Smooth muscle cell (in vitro differentiated cells): ENCODE measurements around the gene SLC35B1. TPM values are rescaled to one million over a fixed set of nuclear protein-coding genes. Genes with fewer than 3 reads are reported as not detected.

ENCODE experiments used
- DNase-seq: peaks from one replicate; lab custom pipeline; 2025; ENCODE audit not compliant: unreplicated experiment; lab: John Stamatoyannopoulos, UW
- H2AFZ ChIP-seq: fragments of 200-600 bp; sonication (generic); 2 replicates; pipeline ENCODE4 v1.6.0; 2016; ENCODE audit warnings: antibody characterized with exemption, low read depth, mild to moderate bottlenecking
- H3F3A ChIP-seq: fragments of 200-600 bp; sonication (generic); 2 replicates; pipeline ENCODE4 v1.6.0; 2017; ENCODE audit warnings: antibody characterized with exemption, low read depth
- H3K27ac ChIP-seq: fragments of 200-600 bp; sonication (generic); 2 replicates; pipeline ENCODE4 v1.5.1; 2016; ENCODE audit warnings: low read depth, mild to moderate bottlenecking
- H3K27me3 ChIP-seq: fragments of 200-600 bp; sonication (generic); 2 replicates; pipeline ENCODE4 v1.6.1; 2016; ENCODE audit warnings: low read depth, mild to moderate bottlenecking
- H3K36me3 ChIP-seq: fragments of 200-600 bp; sonication (generic); 2 replicates; pipeline ENCODE4 v1.5.1; 2016; ENCODE audit warnings: low read depth
- H3K4me1 ChIP-seq: fragments of 200-600 bp; sonication (generic); 2 replicates; pipeline ENCODE4 v1.5.1; 2016; ENCODE audit warnings: low read depth
- H3K4me2 ChIP-seq: fragments of 200-600 bp; sonication (generic); 2 replicates; pipeline ENCODE4 v1.6.0; 2016; ENCODE audit warnings: mild to moderate bottlenecking
- H3K4me3 ChIP-seq: fragments of 200-600 bp; sonication (generic); 2 replicates; pipeline ENCODE4 v1.5.1; 2016; ENCODE audit warnings: mild to moderate bottlenecking
- H3K79me2 ChIP-seq: fragments of 200-600 bp; sonication (generic); 2 replicates; pipeline ENCODE4 v1.6.0; 2016; ENCODE audit warnings: low read depth, mild to moderate bottlenecking
- H3K9ac ChIP-seq: fragments of 200-600 bp; sonication (generic); 2 replicates; pipeline ENCODE4 v1.6.0; 2016; ENCODE audit warnings: low read depth
- H3K9me3 ChIP-seq: fragments of 200-600 bp; sonication (generic); replicated peaks from 2 replicates; pipeline ENCODE4 v1.5.1; 2016; ENCODE audit warnings: low read depth
- H4K20me1 ChIP-seq: fragments of 200-600 bp; sonication (generic); 2 replicates; pipeline ENCODE4 v1.6.0; 2016; ENCODE audit warnings: low read depth
- CTCF ChIP-seq: fragments of 200-600 bp; sonication (generic); IDR thresholded peaks from 2 replicates; pipeline ENCODE4 v1.5.1; 2017; ENCODE audit warnings: borderline replicate concordance, mild to moderate bottlenecking, antibody characterized with exemption; ENCODE audit not compliant: insufficient read depth, poor library complexity, severe bottlenecking
- WGBS: methylation state at CpG from one replicate; pipeline ENCODE4 v1.1.7; 2016; ENCODE audit warnings: low lambda C conversion rate; 5-methylcytosine and 5-hydroxymethylcytosine counted together
- polyA plus RNA-seq: library from polyadenylated mRNA; unstranded; fragments of >200 nt; fragmentation: Nextera tagmentation; extraction: Ambion mirVana; gene quantifications from 2 replicates; pipeline ENCODE4 v1.2.1, GENCODE V29; 2016
- total RNA-seq: library from RNA; depleted of rRNA; stranded (reverse); fragments of >200 nt; gene quantifications from 2 replicates; pipeline ENCODE4 v1.2.3, GENCODE V29; 2014

SLC35B1 gene
- total and polyA plus RNA-seq, 2 experiments from 2014 or later = 98.9 to 126 TPM

- Histone ChIP-seq H2AFZ (no peak overlapping the region), H3K9me3 (no peaks in the 10 kb centered on the region), H3F3A (no peaks in the 10 kb centered on the region), H3K27me3 (no peaks in the 10 kb centered on the region), H3K27ac (no peak overlapping the region), H4K20me1 (peaks cover 95% of the 10 kb centered on the region), H3K79me2 (peaks cover 98% of the 10 kb centered on the region), H3K4me3 (no peak overlapping the region), H3K9ac (no peak overlapping the region), H3K4me1 (no peaks in the 10 kb centered on the region), H3K36me3 (no peaks in the 10 kb centered on the region), H3K4me2 (no peak overlapping the region)
- TF ChIP-seq CTCF = no peak
- WGBS = 90% methylated on average over 3 of the region's 3 CpGs
- no peak for DNase-seq
Measured at GRCh38 chr17:49659661-49660382, 47.9 kb downstream of the SLC35B1 start.

GRCh38 chr17:49656247-49656646 is 51.5 kb downstream of the SLC35B1 start:
- H4K20me1 ChIP-seq = peaks cover 94% of the 10 kb centered on the region
- no peak overlapping the region for H3K27ac ChIP-seq
- peaks cover 99% of the 10 kb centered on the region for H3K79me2 ChIP-seq

More at GRCh38 chr17:49656247-49656646, 51.5 kb downstream of the SLC35B1 start:
- H3K9me3 ChIP-seq = no peaks in the 10 kb centered on the region
- H2AFZ ChIP-seq = no peak overlapping the region
- no peaks in the 10 kb centered on the region for H3K27me3 ChIP-seq
- H3K4me3 ChIP-seq = no peak overlapping the region
- DNase-seq = no peak
- H3F3A ChIP-seq = no peaks in the 10 kb centered on the region
- H3K36me3 ChIP-seq = no peaks in the 10 kb centered on the region
- 100% methylated on average over 1 of the region's 1 CpG for WGBS
- TF ChIP-seq CTCF = no peak
- no peak overlapping the region for H3K9ac ChIP-seq
- no peaks in the 10 kb centered on the region for H3K4me1 ChIP-seq
- H3K4me2 ChIP-seq = no peak overlapping the region

Other genes starting within 250 kb of the SLC35B1 start
- 1.3 and 2.4 TPM in 2 replicates for gene NGFR, start 212.7 kb downstream of the SLC35B1 start, total RNA-seq
- 2.3 and 2.5 TPM in 2 replicates for gene NGFR, start 212.7 kb downstream of the SLC35B1 start, polyA plus RNA-seq
- gene NXPH3, start 132.1 kb downstream of the SLC35B1 start, total RNA-seq = 1.8 and 3.6 TPM in 2 replicates
- 1.3 and 1.5 TPM in 2 replicates for gene NXPH3, start 132.1 kb downstream of the SLC35B1 start, polyA plus RNA-seq
- 36.5 and 55.0 TPM in 2 replicates for gene SPOP, start 29.9 kb downstream of the SLC35B1 start, total RNA-seq
- gene SPOP, start 29.9 kb downstream of the SLC35B1 start, polyA plus RNA-seq = 54.9 and 69.8 TPM in 2 replicates
- gene FAM117A, start 56.2 kb upstream of the SLC35B1 start, total RNA-seq = 4.9 and 7.1 TPM in 2 replicates
- 6.3 and 8.3 TPM in 2 replicates for gene FAM117A, start 56.2 kb upstream of the SLC35B1 start, polyA plus RNA-seq
- gene KAT7, start 80.7 kb upstream of the SLC35B1 start, total RNA-seq = 22.7 and 32.0 TPM in 2 replicates
- 17.2 and 21.7 TPM in 2 replicates for gene KAT7, start 80.7 kb upstream of the SLC35B1 start, polyA plus RNA-seq
- not detected in 2 replicates for gene TAC4, start 140.1 kb upstream of the SLC35B1 start, total RNA-seq
- not detected in 2 replicates for gene TAC4, start 140.1 kb upstream of the SLC35B1 start, polyA plus RNA-seq